H9 (cell line): Measurements from ENCODE around the gene CHD3. TPM values are rescaled to one million over a fixed set of nuclear protein-coding genes. Genes with fewer than 3 reads are reported as not detected.
A peak's percentile ranks its signal among the peaks of the same experiment; 100 is the strongest.

Source experiments
- DNase-seq: peaks from one replicate; pipeline ENCODE4 v3.0.0-alpha.2; 2017
- H2AFZ ChIP-seq: one replicate; pipeline ENCODE4 v1.6.1; 2013; ENCODE audit warnings: mild to moderate bottlenecking, low read length, control low read depth, moderate library complexity
- H2AK5ac ChIP-seq: 2 replicates; pipeline ENCODE4 v1.6.1; 2013; ENCODE audit warnings: low read length, control low read depth, mixed read lengths; ENCODE audit not compliant: insufficient read length
- H2BK120ac ChIP-seq: one replicate; pipeline ENCODE4 v1.6.1; 2013; ENCODE audit warnings: low read depth, mild to moderate bottlenecking, low read length, control low read depth, inconsistent platforms; ENCODE audit not compliant: poor library complexity, severe bottlenecking
- H2BK12ac ChIP-seq: 2 replicates; pipeline ENCODE4 v1.6.1; 2013; ENCODE audit warnings: low read length, control low read depth, mixed read lengths, low read depth; ENCODE audit not compliant: insufficient read length
- H2BK15ac ChIP-seq: 2 replicates; pipeline ENCODE4 v1.6.1; 2013; ENCODE audit warnings: low read depth, low read length, control low read depth
- H2BK20ac ChIP-seq: one replicate; pipeline ENCODE4 v1.6.1; 2013; ENCODE audit warnings: low read depth, mild to moderate bottlenecking, low read length, control low read depth, inconsistent platforms; ENCODE audit not compliant: poor library complexity, severe bottlenecking
- H2BK5ac ChIP-seq: 2 replicates; pipeline ENCODE4 v1.6.1; 2013; ENCODE audit warnings: low read length, control low read depth, mixed read lengths; ENCODE audit not compliant: insufficient read length
- H3K14ac ChIP-seq: 2 replicates; pipeline ENCODE4 v1.6.1; 2013; ENCODE audit warnings: low read length, control low read depth; ENCODE audit not compliant: insufficient read depth
- H3K18ac ChIP-seq: 2 replicates; pipeline ENCODE4 v1.6.1; 2013; ENCODE audit warnings: low read depth, mild to moderate bottlenecking, mixed read lengths, low read length, control low read depth; ENCODE audit not compliant: insufficient read length
- H3K23ac ChIP-seq: 2 replicates; pipeline ENCODE4 v1.6.1; 2013; ENCODE audit warnings: low read length, control low read depth, mixed read lengths, low read depth; ENCODE audit not compliant: insufficient read length
- H3K23me2 ChIP-seq: 2 replicates; pipeline ENCODE4 v1.6.1; 2013; ENCODE audit warnings: low read depth, mild to moderate bottlenecking, mixed read lengths, low read length, control low read depth; ENCODE audit not compliant: insufficient read length, poor library complexity, severe bottlenecking
- H3K27ac ChIP-seq: 2 replicates; pipeline ENCODE4 v1.5.1; 2013; ENCODE audit warnings: low read length, control low read depth, mixed read lengths, low read depth; ENCODE audit not compliant: insufficient read length
- H3K27me3 ChIP-seq: 2 replicates; pipeline ENCODE4 v1.6.1; 2013; ENCODE audit warnings: low read length, control low read depth, inconsistent platforms; ENCODE audit not compliant: insufficient read depth
- H3K4ac ChIP-seq: 2 replicates; pipeline ENCODE4 v1.6.1; 2013; ENCODE audit warnings: low read depth, mild to moderate bottlenecking, control low read depth, inconsistent platforms, low read length, moderate library complexity
- H3K4me1 ChIP-seq: 2 replicates; pipeline ENCODE4 v1.6.1; 2013; ENCODE audit warnings: low read length, control low read depth, inconsistent platforms; ENCODE audit not compliant: insufficient read depth
- H3K4me2 ChIP-seq: 2 replicates; pipeline ENCODE4 v1.6.1; 2013; ENCODE audit warnings: low read length, control low read depth, mixed read lengths; ENCODE audit not compliant: insufficient read length, insufficient read depth
- H3K56ac ChIP-seq: 2 replicates; pipeline ENCODE4 v1.6.1; 2013; ENCODE audit warnings: low read depth, mild to moderate bottlenecking, mixed read lengths, low read length, control low read depth; ENCODE audit not compliant: insufficient read length
- H3K79me1 ChIP-seq: 2 replicates; pipeline ENCODE4 v1.6.1; 2013; ENCODE audit warnings: low read depth, mild to moderate bottlenecking, moderate library complexity, low read length, control low read depth, inconsistent platforms; ENCODE audit not compliant: insufficient read depth, poor library complexity, severe bottlenecking
- H3K79me2 ChIP-seq: 2 replicates; pipeline ENCODE4 v1.6.1; 2013; ENCODE audit warnings: low read length, control low read depth, inconsistent platforms; ENCODE audit not compliant: insufficient read depth
- H3K9ac ChIP-seq: 2 replicates; pipeline ENCODE4 v1.6.1; 2013; ENCODE audit warnings: low read length, control low read depth, mixed read lengths; ENCODE audit not compliant: insufficient read length; ENCODE audit errors: extremely low read depth
- H3K9me3 ChIP-seq: one replicate; pipeline ENCODE4 v1.6.1; 2013; ENCODE audit warnings: low read depth, low read length, inconsistent platforms; ENCODE audit not compliant: control insufficient read depth
- H3T11ph ChIP-seq: one replicate; pipeline ENCODE4 v1.6.1; 2013; ENCODE audit warnings: mild to moderate bottlenecking, low read length, control low read depth, inconsistent platforms
- H4K20me1 ChIP-seq: one replicate; pipeline ENCODE4 v1.6.1; 2013; ENCODE audit not compliant: control insufficient read depth, insufficient read length, insufficient read depth
- H4K5ac ChIP-seq: 2 replicates; pipeline ENCODE4 v1.6.1; 2013; ENCODE audit warnings: low read depth, mild to moderate bottlenecking, mixed read lengths, low read length, control low read depth; ENCODE audit not compliant: insufficient read length
- H4K8ac ChIP-seq: replicated peaks from 2 replicates; pipeline ENCODE4 v1.6.1; 2013; ENCODE audit warnings: low read length, control low read depth, mixed read lengths, low read depth; ENCODE audit not compliant: insufficient read length
- H4K91ac ChIP-seq: 2 replicates; pipeline ENCODE4 v1.6.1; 2013; ENCODE audit warnings: low read depth, mild to moderate bottlenecking, moderate library complexity, mixed read lengths, low read length, control low read depth; ENCODE audit not compliant: insufficient read length
- H3K27ac Mint-ChIP-seq, 3 experiments: 2 replicates in 2 of 3; 3 replicates in 1 of 3; pipeline ENCODE4 v1.8.0; 2020 to 2021; ENCODE audit warnings: mixed read lengths in 3 of 3, mild to moderate bottlenecking in 1 of 3, moderate library complexity in 1 of 3
- H3K27me3 Mint-ChIP-seq: 2 replicates; pipeline ENCODE4 v1.8.0; 2021; ENCODE audit warnings: low read depth, mild to moderate bottlenecking, moderate library complexity, mixed read lengths
- H3K36me3 Mint-ChIP-seq, 3 experiments: 2 replicates in 2 of 3; 3 replicates in 1 of 3; pipeline ENCODE4 v1.8.0; 2020 to 2021; ENCODE audit warnings: low read depth in 3 of 3, mixed read lengths in 3 of 3; ENCODE audit not compliant: insufficient read depth in 1 of 3
- H3K4me1 Mint-ChIP-seq, 2 experiments: 2 replicates each; pipeline ENCODE4 v1.8.0; 2020; ENCODE audit warnings: mixed read lengths in 2 of 2
- H3K4me3 Mint-ChIP-seq, 2 experiments: 2 replicates in 1 of 2; 3 replicates in 1 of 2; pipeline ENCODE4 v1.8.0; 2020 to 2021; ENCODE audit warnings: mild to moderate bottlenecking in 2 of 2, mixed read lengths in 2 of 2, moderate library complexity in 1 of 2
- H3K9me3 Mint-ChIP-seq, 2 experiments: 2 replicates in 1 of 2; 3 replicates in 1 of 2; pipeline ENCODE4 v1.8.0; 2020; ENCODE audit warnings: mild to moderate bottlenecking in 2 of 2, mixed read lengths in 2 of 2, moderate library complexity in 1 of 2
- WGBS: extraction: QIAGEN DNeasy Blood & Tissue Kit; methylation state at CpG from one replicate; pipeline ENCODE4 v1.1.7; 2013; ENCODE audit warnings: missing lambda C conversion rate, low lambda C conversion rate, mixed read lengths; ENCODE audit not compliant: insufficient read length; ENCODE audit errors: extremely low coverage; 5-methylcytosine and 5-hydroxymethylcytosine counted together
- long read RNA-seq: library from polyadenylated mRNA; unstranded; transcript quantifications from one replicate; pipeline ENCODE4 v2.0.0, GENCODE V29; 2020
- total RNA-seq: library from RNA; stranded (reverse); gene quantifications from 2 replicates; pipeline ENCODE4 v1.2.1, GENCODE V29; 2021
- TF ChIP-seq, protein P1 (sequence below): fragments of 200-600 bp; sonication (generic); conservative IDR thresholded peaks from 3 replicates; pipeline ENCODE4 v1.8.0; 2021; ENCODE audit warnings: antibody characterized with exemption, mild to moderate bottlenecking

The CHD3 gene
- total RNA-seq = 33.2 and 35.7 TPM in 2 replicates
- long read RNA-seq, partial matches to known transcripts = 14 of 20 reads
- long read RNA-seq, other reads (novel, unspliced or antisense) = 4 of 20 reads

DNA sequence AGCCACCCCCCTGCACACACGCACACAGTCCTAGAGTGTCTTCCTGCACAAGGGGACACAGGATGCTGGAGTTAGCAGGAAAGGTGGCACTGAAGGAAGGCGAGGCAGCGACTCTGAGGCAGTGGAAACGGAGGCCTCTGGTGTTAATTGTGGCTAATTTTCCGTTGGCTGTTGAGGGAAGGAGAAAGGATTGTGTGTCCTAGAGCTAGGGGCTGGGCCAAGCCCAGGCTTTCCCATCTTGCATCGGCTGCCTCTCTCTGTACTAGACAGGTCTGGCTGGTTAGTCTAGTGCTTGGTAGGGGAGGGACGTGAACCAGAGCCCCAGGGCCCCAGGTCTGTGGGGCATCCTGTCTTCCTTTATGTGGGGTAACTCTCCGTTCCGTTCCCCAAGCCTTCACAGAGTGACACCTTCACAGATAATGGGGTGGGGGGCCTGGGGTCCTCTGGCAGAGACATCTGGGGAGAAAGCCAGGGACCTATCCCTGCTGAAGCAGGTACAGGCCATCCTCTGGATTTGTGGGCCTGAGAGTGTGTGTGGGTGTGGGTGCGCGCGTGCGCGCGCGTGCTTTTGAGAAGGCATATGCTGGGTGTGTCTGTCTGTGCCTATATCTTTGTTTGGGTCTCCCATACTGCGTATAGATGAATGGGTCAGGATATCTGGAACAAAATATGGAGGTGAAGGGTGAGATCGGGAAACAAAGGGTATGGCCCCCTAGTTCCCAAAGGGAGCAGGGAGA lies at the start of gene CHD3:
Gene CHD3, plus strand, starts transcription at position 606 of the 737 bp plus-strand sequence. CDS start 212 bp downstream, outside the sequence.
- Mint-ChIP-seq H3K9me3 (no peaks in the 10 kb centered on the region), H3K27me3 (no peaks in the 10 kb centered on the region; the same call in none of the 2 replicates), H3K36me3 (peaks cover 0 to 15% (median 0%) of the 10 kb centered on the region in 3 experiments; a peak in 3 of 7 replicates), H3K27ac (no peak within 1 kb of the TSS), H3K4me1 (peaks cover 3 to 4% of the 10 kb centered on the region in 2 experiments), H3K4me3 (no peak within 1 kb of the TSS; a peak in 1 of 5 replicates)
- no peak within 1 kb of the TSS for H4K5ac ChIP-seq
- no peak within 1 kb of the TSS for H2BK5ac ChIP-seq
- H4K8ac ChIP-seq = no peak within 1 kb of the TSS
- H3K4me1 ChIP-seq = no peaks in the 10 kb centered on the region
- H3K4me2 ChIP-seq = peak within 1 kb of the TSS; percentile 82
- H3K56ac ChIP-seq = no peak within 1 kb of the TSS
- no peaks in the 10 kb centered on the region for H4K20me1 ChIP-seq
- no peak within 1 kb of the TSS for H3T11ph ChIP-seq
- TF ChIP-seq, protein P1, sequence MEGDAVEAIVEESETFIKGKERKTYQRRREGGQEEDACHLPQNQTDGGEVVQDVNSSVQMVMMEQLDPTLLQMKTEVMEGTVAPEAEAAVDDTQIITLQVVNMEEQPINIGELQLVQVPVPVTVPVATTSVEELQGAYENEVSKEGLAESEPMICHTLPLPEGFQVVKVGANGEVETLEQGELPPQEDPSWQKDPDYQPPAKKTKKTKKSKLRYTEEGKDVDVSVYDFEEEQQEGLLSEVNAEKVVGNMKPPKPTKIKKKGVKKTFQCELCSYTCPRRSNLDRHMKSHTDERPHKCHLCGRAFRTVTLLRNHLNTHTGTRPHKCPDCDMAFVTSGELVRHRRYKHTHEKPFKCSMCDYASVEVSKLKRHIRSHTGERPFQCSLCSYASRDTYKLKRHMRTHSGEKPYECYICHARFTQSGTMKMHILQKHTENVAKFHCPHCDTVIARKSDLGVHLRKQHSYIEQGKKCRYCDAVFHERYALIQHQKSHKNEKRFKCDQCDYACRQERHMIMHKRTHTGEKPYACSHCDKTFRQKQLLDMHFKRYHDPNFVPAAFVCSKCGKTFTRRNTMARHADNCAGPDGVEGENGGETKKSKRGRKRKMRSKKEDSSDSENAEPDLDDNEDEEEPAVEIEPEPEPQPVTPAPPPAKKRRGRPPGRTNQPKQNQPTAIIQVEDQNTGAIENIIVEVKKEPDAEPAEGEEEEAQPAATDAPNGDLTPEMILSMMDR = no peak
- no peaks in the 10 kb centered on the region for H3K9me3 ChIP-seq
- no peak within 1 kb of the TSS for H2AFZ ChIP-seq
- no peak within 1 kb of the TSS for H3K18ac ChIP-seq
- H3K14ac ChIP-seq = peak within 1 kb of the TSS; percentile 64
- H3K23me2 ChIP-seq = peaks cover 28% of the 10 kb centered on the region
- no peak within 1 kb of the TSS for H2AK5ac ChIP-seq
- H2BK120ac ChIP-seq = no peak within 1 kb of the TSS
- no peak within 1 kb of the TSS for H3K27ac ChIP-seq
- no peak within 1 kb of the TSS for H3K4ac ChIP-seq
- no peak within 1 kb of the TSS for H2BK12ac ChIP-seq
- no CpG with 5 or more reads among the region's 18 CpGs for WGBS
- H3K79me2 ChIP-seq = no peaks in the 10 kb centered on the region
- H3K27me3 ChIP-seq = no peaks in the 10 kb centered on the region; the same call in 1 of the 2 replicates
- no peak within 1 kb of the TSS for H2BK15ac ChIP-seq
- no peak within 1 kb of the TSS for H2BK20ac ChIP-seq
- no peak within 1 kb of the TSS for H4K91ac ChIP-seq
- DNase-seq = peak; percentile 44
- H3K79me1 ChIP-seq = no peaks in the 10 kb centered on the region
- H3K9ac ChIP-seq = peak within 1 kb of the TSS; percentile 12
- no peak within 1 kb of the TSS for H3K23ac ChIP-seq
